Activated naive CD4-positive, alpha-beta T cell treated with anti-CD3 and anti-CD28 coated beads, Interleukin-2, amount 50 U/mL, for 16 hours (primary cell): Measurements from ENCODE around the gene CTAG1A.
"Not testable (repeated sequence)": the region's sequence is repeated elsewhere in the genome, so short reads cannot be mapped to it uniquely, and the experiment has no call there.

Experiments used
- DNase-seq: peaks from one replicate; pipeline ENCODE4 v3.0.0-alpha.2; 2020

Gene CTAG1A

GRCh38 chrX:154575076-154575475, 9.9 kb upstream of the CTAG1A start:
- DNase-seq = not testable (repeated sequence)

GRCh38 chrX:154582994-154583393, 1.9 kb upstream of the CTAG1A start:
- not testable (repeated sequence) for DNase-seq

DNA sequence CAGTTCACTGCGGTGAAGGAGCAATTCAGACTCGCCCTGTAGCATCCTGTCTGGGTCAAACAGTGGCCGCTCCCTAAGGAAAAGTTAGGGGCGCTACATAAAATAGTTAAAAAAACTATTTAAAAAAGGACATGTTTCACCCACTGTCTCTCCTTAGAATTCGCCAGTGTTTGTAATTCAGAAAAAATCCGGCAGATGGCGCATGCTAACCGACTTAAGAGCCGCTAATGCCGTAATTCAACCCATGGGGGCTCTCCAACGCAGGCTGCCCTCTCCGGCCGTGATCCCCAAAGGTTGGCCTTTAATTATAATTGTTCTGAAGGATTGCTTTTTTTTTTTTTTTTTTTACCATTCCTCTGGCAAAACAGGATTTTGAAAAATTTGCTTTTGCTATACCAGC, 5.5 kb downstream of the CTAG1A start:
- DNase-seq = not testable (repeated sequence)

GRCh38 chrX:154592505-154592904, 7.6 kb downstream of the CTAG1A start:
- no peak for DNase-seq

DNA sequence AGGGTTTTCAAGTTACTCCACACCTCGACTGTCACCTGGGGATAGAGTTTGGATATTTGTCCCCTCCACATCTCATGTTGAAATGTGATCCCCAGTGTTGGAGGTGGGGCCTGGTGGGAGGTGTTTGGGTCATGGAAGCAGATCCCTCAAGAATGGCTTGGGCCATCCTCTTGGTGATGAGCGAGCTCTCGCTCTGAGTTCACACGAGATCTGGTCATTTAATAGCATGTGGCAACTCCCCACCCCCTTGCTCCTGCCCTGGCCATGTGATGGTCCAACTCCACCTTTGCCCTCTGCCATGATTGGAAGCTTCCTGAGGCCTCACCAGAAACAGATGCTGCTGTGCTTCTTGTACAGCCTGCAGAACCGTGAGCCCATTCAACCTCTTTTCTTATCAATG, 8.3 kb downstream of the CTAG1A start:
- DNase-seq = no peak

DNA sequence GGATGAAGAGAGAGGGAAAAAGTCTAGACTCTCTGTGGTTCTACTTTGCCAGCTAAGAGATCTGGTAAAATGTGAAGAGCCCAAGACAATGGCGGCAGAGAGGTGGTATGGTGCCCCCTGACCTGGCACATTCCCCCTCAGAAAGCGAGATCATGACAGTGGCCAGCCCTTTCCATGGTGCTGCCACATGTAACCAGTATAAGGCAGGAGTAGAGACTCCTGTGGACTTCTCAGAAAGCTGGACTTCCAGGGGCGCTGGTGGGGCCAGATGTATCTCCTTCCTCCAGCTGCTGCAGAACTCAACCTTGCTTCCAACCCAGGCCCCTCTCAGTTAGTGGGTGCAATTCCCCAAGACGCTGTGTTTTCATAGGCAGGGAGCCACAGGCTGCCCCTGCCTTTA, 9.6 kb downstream of the CTAG1A start:
- no peak for DNase-seq

DNA sequence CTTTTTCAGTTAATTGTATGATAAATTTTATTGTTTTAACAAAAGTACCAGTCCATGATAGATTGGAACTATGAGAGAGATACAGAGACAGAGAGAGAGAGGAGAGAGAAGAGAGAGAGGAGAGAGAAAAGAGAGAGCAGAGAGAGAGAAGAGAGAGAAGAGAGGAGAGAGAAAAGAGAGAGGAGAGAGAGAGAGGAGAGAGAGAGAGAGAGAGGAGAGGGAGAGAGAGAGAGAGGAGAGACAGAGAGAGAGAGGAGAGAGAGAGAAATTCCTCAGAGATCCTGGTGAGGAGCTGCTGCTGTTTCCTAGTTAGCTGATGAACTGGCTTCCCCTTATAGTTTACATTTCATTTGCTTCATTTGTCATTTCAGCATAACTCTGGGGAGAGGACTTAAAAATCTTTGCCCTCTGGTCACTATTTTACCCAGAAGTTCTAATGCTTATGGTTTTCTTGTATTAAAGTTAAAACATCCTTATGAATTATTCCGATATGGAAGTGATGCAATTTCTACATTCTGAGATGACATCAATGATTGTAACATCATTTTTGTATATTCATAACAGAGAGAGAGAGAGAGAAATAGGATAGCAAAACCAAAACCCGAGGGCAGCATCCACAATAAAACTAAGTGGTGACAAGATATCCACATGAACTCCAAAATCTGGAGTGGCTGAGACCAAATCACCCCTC, 10.8 kb downstream of the CTAG1A start:
- no peak for DNase-seq

DNA sequence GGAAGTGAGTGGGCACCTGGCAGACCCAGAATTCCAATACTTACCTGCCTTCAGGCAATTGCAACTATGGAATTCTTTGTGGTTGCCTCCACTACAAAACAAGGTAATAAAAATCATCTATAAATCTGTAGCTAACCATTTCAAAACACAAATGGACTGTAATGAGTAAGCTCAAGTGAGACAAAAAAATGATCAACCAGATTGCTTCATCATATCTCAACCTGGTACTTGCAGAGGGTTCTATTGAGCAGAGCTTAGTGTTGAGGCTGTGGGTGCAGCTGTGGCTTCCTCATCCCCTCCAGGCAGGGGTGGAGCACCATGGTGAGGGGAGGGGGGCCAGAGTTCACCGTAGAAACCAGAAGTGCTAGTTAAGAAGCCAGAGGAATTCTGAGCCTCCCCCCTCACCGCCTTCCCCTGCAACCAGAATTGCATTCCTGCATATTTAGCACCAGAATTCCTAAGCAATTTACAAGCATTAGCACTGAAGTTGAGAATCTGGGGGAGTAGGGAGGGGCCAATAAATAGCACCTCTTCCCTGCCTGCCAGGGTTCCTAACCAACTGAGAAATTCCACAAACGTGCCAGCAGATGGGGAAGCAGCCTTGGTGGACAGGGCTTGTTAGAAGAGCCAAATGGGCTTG, 11.5 kb downstream of the CTAG1A start:
- DNase-seq = no peak

GRCh38 chrX:154597221-154597620, 12.3 kb downstream of the CTAG1A start:
- no peak for DNase-seq

GRCh38 chrX:154598656-154599055, 13.7 kb downstream of the CTAG1A start:
- no peak for DNase-seq

- no peak for DNase-seq
These were observed 14.6 kb downstream of the CTAG1A start for GRCh38 chrX:154599531-154599930.

GRCh38 chrX:154600759-154601374, 15.9 kb downstream of the CTAG1A start:
- DNase-seq = no peak

- DNase-seq = no peak
These were observed 17.3 kb downstream of the CTAG1A start for GRCh38 chrX:154602226-154602625.

DNA sequence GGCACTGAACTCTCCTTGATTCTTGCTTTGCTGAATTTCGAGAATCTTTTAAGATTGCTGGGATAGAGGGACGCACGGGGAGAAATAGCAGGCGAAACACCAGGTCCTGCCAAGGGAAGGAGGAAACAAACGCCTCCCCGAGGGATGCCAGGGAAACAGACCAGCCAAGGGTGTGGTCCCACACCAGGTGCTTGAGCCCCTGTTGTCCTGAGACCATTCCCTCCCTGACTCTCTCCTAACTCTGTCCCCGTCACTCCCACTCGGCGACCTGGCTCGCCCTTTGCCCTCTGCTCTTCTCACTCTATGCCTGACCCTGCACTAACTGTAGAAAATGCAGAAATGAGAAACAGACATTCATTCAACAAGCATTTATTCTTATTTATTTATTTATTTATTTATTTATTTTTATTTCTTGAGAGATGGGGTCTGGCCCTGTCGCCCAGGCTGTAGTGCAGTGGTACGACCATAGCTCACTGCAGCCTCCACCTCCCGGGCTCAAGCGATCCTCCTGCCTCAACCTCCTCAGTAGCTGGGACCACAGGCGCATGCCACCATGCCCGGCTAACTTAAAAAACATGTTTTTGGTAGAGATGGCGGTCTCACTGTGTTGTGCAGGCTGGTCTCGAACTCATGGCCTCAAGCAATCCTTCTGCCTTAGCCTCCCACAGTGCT, 18.0 kb downstream of the CTAG1A start:
- DNase-seq = no peak

DNA sequence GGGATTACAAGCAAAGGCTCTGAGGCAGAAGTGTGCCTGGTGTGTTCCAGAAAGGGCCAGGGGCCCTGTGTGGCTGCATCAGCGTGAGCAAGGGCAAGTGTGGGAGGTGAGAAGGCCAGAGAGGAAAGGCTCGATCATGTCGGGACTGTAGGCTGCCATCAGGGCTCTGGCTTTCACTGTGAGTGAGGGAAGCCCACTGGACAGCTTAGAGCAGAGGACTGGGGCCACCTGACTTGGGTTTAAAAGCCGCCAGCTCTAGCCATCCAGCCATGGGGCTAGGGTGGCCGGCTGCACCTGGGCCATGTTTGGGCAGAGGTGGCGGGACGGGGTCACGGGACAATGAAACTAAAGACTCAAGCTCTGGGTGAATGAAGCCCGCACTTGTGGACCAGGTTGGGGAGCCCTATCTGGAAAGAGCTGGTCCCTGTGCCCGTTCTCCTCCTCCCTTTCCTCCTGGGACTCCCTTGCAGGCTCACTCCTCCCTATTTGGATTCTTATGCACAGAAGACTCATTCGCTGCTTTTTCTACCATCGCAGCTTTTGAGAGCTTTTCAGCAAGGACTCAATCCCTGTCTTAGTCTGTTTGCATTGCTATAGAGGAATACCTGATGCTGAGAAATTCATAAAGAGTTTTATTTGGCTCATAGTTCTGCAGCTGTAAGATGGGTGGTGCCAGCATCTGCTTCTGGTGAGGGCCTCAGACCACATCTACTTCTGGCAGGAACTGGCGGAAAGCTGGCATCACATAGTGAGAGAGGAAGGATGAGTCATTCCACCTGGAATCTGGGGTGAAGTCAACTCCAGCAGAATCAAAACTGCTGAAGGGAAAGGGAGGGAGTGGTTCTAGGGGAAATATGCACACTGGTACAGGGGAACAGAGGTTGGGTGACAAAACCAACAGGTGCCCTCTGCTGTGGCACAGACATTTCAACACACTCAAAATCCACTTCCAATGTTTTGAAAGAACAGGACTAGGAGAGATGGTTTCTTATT, 18.8 kb downstream of the CTAG1A start:
- no peak for DNase-seq

DNA sequence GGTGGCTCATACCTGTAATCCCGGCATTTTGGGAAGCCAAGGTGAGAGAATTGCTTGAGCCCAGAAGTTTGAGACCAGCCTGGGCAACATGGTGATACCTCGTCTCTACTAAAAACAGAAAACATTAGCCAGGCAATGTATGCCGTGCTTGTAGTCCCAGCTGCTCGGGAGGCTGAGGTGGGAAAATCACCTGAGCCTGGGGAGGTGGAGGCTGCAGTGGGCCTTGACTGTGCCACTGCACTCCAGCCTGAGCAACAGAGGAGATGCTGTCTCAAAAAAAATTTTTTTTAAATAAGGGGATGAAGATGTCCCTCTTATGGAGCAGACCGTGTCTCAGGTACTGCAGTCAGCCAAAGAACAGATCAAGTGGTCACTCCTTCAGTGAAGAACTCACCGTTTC, 20.6 kb downstream of the CTAG1A start:
- DNase-seq = no peak

DNA sequence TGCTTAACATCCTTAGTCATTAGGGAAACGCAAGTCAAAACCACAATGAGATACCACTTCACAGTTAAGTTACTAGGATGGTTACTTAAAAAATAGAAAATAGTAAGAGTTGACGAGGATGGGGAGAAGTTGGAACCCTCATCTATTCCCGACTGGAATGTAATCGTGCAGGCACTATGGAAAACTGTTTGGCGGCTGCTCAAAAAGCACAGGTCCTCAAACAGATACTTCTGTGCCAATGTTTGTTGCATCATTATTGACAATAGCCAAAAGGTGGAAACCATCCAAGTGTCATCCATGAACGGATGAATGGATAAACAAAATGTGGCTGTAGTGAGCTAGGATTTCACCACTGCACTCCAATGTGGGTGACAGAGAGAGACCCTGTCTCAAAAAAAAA, 22.4 kb downstream of the CTAG1A start:
- no peak for DNase-seq

GRCh38 chrX:154607976-154608375, 23.0 kb downstream of the CTAG1A start:
- DNase-seq = not testable (repeated sequence)

DNA sequence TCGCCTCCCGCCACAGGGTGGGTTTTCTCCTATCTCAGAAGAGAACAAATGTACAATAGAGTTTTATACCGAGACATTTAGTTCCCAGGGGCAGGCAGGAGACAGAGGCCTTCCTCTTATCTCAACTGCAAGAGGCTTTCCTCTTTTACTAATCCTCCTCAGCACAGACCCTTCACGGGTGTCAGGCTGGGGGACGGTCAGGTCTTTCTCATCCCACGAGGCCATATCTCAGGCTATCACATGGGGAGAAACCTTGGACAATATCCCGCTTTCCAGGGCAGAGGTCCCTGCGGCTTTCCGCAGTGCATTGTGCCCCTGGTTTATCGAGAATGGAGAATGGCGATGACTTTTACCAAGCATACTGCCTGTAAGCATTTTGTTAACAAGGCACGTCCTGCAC, 23.9 kb downstream of the CTAG1A start:
- DNase-seq = not testable (repeated sequence)

- not testable (repeated sequence) for DNase-seq
These were observed 26.2 kb downstream of the CTAG1A start for GRCh38 chrX:154611146-154611545.

DNA sequence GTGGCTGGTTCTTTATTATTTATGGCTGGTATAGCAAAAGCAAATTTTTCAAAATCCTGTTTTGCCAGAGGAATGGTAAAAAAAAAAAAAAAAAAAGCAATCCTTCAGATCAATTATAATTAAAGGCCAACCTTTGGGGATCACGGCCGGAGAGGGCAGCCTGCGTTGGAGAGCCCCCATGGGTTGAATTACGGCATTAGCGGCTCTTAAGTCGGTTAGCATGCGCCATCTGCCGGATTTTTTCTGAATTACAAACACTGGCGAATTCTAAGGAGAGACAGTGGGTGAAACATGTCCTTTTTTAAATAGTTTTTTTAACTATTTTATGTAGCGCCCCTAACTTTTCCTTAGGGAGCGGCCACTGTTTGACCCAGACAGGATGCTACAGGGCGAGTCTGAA, 28.7 kb downstream of the CTAG1A start:
- DNase-seq = not testable (repeated sequence)

DNA sequence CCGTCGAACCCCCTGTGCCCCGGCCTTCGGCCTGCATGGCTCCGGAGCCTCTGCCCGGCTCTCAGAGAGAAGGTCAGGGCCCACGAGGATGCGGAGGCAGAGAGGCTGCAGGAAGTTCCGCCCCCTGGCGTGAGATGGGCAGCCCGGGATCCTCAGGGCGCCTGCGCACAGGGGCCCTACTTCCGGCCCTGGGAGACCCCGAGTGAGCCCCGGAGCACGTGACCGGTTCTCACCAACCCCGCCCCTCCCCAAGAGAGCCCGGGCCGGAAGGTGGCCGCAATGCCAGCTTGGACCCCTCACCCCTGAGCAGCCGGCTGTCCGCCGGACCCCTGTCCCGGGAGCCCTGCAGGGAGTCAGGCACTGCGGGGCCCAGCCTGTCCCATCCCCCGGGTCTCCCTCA, 34.2 kb downstream of the CTAG1A start, which contains the start of gene CTAG1B:
Gene CTAG1B, minus strand, starts transcription at position 101 of the 400 bp plus-strand sequence. Its CDS starts 64 bp downstream, at position 37.
- DNase-seq = not testable (repeated sequence)
